Left lung (tissue), 10 donors: ENCODE data around the gene CCNC. TPM values are rescaled to one million over a fixed set of nuclear protein-coding genes. Genes with fewer than 3 reads are reported as not detected.

Experiments used
- ATAC-seq: fragments of 200-7000 bp; cut with Tn5 transposase; one replicate; pipeline ENCODE4 v1.9.1; 2020; ENCODE audit warnings: moderate library complexity
- DNase-seq, 4 donors: peaks; one replicate each; pipeline ENCODE4 v3.0.0-alpha.2; 2013 to 2020
- H3K27ac ChIP-seq, 2 donors: fragments of 200-600 bp; sonication (generic) in 1 of 2; one replicate each; pipeline versions ENCODE4 v1.5.0 to v1.8.0; 2020 to 2021
- H3K27me3 ChIP-seq, 2 donors: fragments of 200-600 bp; sonication (generic) in 1 of 2; one replicate each; pipeline versions ENCODE4 v1.5.0 to v1.8.0; 2020 to 2021
- H3K36me3 ChIP-seq, 2 donors: fragments of 200-600 bp; sonication (generic) in 1 of 2; one replicate each; pipeline versions ENCODE4 v1.5.0 to v1.8.0; 2020 to 2021
- H3K4me1 ChIP-seq, 2 donors: fragments of 200-600 bp; one replicate each; pipeline ENCODE4 v1.8.0; 2021
- H3K4me3 ChIP-seq, 2 donors: fragments of 200-600 bp; sonication (generic) in 1 of 2; one replicate each; pipeline versions ENCODE4 v1.5.0 to v1.8.0; 2020 to 2021; ENCODE audit warnings: mild to moderate bottlenecking in 1 of 2
- H3K9me3 ChIP-seq, 2 donors: fragments of 200-600 bp; sonication (generic) in 1 of 2; one replicate each; pipeline versions ENCODE4 v1.5.0 to v1.8.0; 2020 to 2021
- CTCF ChIP-seq, 2 donors: fragments of 200-600 bp; sonication (generic) in 1 of 2; IDR thresholded peaks; one replicate each; pipeline versions ENCODE4 v1.5.0 to v1.8.0; 2021; ENCODE audit warnings: antibody characterized with exemption in 2 of 2
- intact Hi-C, 2 donors: fragments of 100-400 bp; cut with DNase I; formaldehyde crosslinking; loops; one replicate each; pipeline versions ENCODE4 v1.11.2 to v1.14.2; 2022
- polyA plus RNA-seq, 6 donors: library from polyadenylated mRNA; unstranded; fragments of 120-200 nt; gene quantifications; one replicate each; pipeline ENCODE4 v1.2.1, GENCODE V29; 2013; ENCODE audit not compliant: insufficient read length in 6 of 6
- total RNA-seq, 2 donors: library from RNA; stranded (reverse); fragmentation: NEBNext Ultra II Directional; extraction: Animal tissue kit (Norgen Biotek cat#: 25700); gene quantifications; one replicate each; pipeline ENCODE4 v1.2.1, GENCODE V29; 2021
- donor health status: DM: no; HTN: yes; CAD: no.
- donor health status: DM: no; HTN: no; CAD: no.

Gene CCNC
- total and polyA plus RNA-seq, 8 donors = 55.6 to 110 (median 86.8) TPM

DNA sequence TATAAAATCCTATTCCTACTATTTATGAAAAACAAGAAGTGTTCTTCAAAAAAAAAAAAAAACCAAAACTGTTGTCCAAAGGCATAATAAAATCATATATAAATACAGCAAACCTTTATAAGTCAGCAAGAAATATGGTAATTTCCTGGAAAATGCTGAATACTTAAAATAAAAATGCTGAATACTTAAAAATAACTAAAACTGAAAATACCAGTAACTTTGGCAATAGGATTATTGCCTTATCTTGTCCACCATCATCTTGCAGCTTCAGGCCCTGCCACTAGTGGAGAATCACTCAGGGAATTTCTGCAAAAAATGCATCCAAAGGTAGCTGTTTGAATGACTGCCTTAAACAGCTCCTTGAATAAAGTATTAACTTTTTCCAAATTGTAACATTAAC, 24.5 kb downstream of the CCNC start:
- H3K36me3 ChIP-seq = peaks cover 5 to 79% of the 10 kb centered on the region in 2 donors
- no peaks in the 10 kb centered on the region for H3K9me3 ChIP-seq
- H3K4me3 ChIP-seq = no peak overlapping the region
- no peaks in the 10 kb centered on the region for H3K27me3 ChIP-seq
- ATAC-seq (no peak), DNase-seq (no peak)
- H3K27ac ChIP-seq = no peak overlapping the region
- intact Hi-C loops = no loop called here
- TF ChIP-seq CTCF (IDR thresholded peaks at IDR 0.05) = no peak
- H3K4me1 ChIP-seq = no peaks in the 10 kb centered on the region

GRCh38 chr6:99530627-99531026, 37.8 kb downstream of the CCNC start:
- DNase-seq (no peak), ATAC-seq (no peak)
- Histone ChIP-seq H3K36me3 (peaks cover 8 to 41% of the 10 kb centered on the region in 2 donors), H3K27me3 (no peaks in the 10 kb centered on the region), H3K4me3 (no peak overlapping the region), H3K27ac (no peak overlapping the region), H3K9me3 (no peaks in the 10 kb centered on the region), H3K4me1 (no peaks in the 10 kb centered on the region)
- TF ChIP-seq CTCF (IDR thresholded peaks at IDR 0.05) = no peak
- intact Hi-C loops = no loop called here

GRCh38 chr6:99522531-99522930, 45.9 kb downstream of the CCNC start:
- H3K4me1 ChIP-seq = peaks cover 0 to 11% of the 10 kb centered on the region in 2 donors
- intact Hi-C loops = no loop called here
- ATAC-seq (no peak), DNase-seq (no peak)
- no peaks in the 10 kb centered on the region for H3K9me3 ChIP-seq
- no peak for TF ChIP-seq CTCF (IDR thresholded peaks at IDR 0.05)
- no peaks in the 10 kb centered on the region for H3K36me3 ChIP-seq
- H3K4me3 ChIP-seq = no peak overlapping the region
- no peaks in the 10 kb centered on the region for H3K27me3 ChIP-seq
- H3K27ac ChIP-seq = no peak overlapping the region

GRCh38 chr6:99521633-99522151, 46.8 kb downstream of the CCNC start:
- ATAC-seq (peak; percentile 56), DNase-seq (peak in 3 of 4 donors; percentile 39 to 72 (median 54))
- Histone ChIP-seq H3K4me1 (peaks cover 0 to 11% of the 10 kb centered on the region in 2 donors), H3K27me3 (no peaks in the 10 kb centered on the region), H3K9me3 (no peaks in the 10 kb centered on the region), H3K4me3 (peak overlapping the region; percentile 63 to 73), H3K36me3 (no peaks in the 10 kb centered on the region), H3K27ac (peak overlapping the region; percentile 90 to 91)
- no peak for TF ChIP-seq CTCF (IDR thresholded peaks at IDR 0.05)
- intact Hi-C loops = no loop called here

DNA sequence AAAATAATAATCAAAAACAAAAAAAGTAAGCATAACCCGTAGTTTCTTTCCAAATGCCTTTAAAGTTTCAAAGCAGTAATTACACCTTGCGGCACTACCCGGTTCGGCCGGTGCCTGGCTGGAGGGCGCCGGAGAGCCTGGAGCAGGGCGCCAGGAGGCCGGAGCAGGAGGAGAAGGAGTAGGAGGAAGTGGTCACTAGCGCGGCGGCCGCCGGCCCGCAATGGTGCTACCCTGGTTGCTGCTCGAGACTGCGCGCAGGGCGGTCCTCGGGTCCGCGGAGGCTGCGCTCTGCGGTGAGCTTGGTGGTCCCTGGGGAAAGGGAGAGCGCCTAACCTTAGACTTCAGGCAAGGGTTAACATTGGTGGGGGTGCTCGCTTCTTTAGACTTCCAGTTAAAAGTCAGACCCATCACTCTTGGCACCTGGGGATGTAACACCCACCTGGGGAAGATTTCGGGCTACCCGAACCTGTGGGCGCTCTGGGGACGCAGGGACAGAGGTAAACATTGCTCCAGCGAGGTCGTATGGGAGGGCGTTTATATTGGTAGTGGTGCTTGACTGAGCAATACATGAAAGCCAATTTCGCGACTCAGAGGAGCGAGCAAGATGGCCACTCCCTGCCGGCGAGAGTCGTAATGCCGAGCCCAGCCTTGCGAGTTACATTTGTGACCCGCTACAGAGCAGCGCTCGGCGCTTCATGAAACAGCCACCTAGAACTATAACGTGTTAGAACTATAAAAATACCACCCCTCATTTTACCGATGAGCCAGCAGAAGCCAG, 47.4 kb downstream of the CCNC start:
- TF ChIP-seq CTCF (IDR thresholded peaks at IDR 0.05) = peak; percentile 81 to 95
- ATAC-seq = peak; percentile 98
- intact Hi-C loops = no loop called here

More for the DNA sequence above, 47.4 kb downstream of the CCNC start:
- Histone ChIP-seq H3K4me3 (peak overlapping the region; percentile 63 to 73), H3K27me3 (no peaks in the 10 kb centered on the region), H3K9me3 (no peaks in the 10 kb centered on the region), H3K36me3 (no peaks in the 10 kb centered on the region), H3K27ac (peak overlapping the region; percentile 90 to 91), H3K4me1 (peaks cover 0 to 11% of the 10 kb centered on the region in 2 donors)
- peak; percentile 75 to 98 (median 88) for DNase-seq
